Transverse colon (tissue), 4 donors: ENCODE data around the gene KCNQ1OT1.

Experiments used
- CTCF ChIP-seq, 5 experiments: fragments of 200-600 bp in 3 of 5; fragments of 450-650 bp in 2 of 5; sonication (generic) in 3 of 5; IDR thresholded peaks; 1 replicate in 2 of 5; 2 replicates in 3 of 5; pipeline ENCODE4 v1.5.1; 2016 to 2017; ENCODE audit warnings: antibody characterized with exemption in 5 of 5, inconsistent platforms in 3 of 5, mild to moderate bottlenecking in 2 of 5, moderate library complexity in 1 of 5
- POLR2A ChIP-seq: fragments of 450-650 bp; IDR thresholded peaks from one replicate; pipeline ENCODE4 v1.6.1; 2016; ENCODE audit warnings: antibody characterized with exemption, mild to moderate bottlenecking, moderate library complexity
- POLR2AphosphoS5 ChIP-seq, 3 donors: sonication (generic); formaldehyde crosslinking; IDR thresholded peaks; one replicate each; pipeline ENCODE4 v1.6.1; 2016; ENCODE audit warnings: antibody characterized with exemption in 3 of 3

DNA sequence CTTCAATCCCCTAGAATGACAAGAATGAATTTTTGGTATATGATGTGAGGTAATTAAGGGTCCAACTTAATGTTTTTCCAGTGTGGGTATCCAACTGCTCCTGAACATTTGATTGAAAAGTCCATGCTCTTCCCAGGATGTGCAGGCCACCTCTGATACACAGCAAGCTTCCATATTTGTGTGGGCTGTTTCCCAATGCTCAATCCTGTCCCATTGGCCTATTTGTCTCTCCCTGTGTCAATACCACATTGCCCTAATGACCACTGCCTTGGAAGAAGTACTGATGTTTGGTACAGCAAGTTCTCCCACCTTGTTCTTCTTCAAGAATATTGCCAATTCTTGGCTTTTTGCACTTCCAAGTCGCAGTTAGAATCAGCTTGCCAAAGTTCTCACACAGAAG is 42.9 kb downstream of the KCNQ1OT1 start:
- TF ChIP-seq CTCF (IDR thresholded peaks at IDR 0.05) (no peak), POLR2AphosphoS5 (IDR thresholded peaks at IDR 0.05) (no peak), POLR2A (no peak)
